GM20000 (cell line): ENCODE data around the gene CPE.

ENCODE experiments used
- DNase-seq: peaks from one replicate; pipeline ENCODE4 v3.0.0; 2012; ENCODE audit warnings: low spot score
- CTCF ChIP-seq: IDR thresholded peaks from 2 replicates; pipeline ENCODE4 v1.5.1; 2012; ENCODE audit warnings: mild to moderate bottlenecking, control low read depth; ENCODE audit errors: extremely low read depth, missing control alignments

Gene CPE

GRCh38 chr4:165380805-165381204 is 2.0 kb downstream of the CPE start:
- TF ChIP-seq CTCF = no peak
- no peak for DNase-seq

GRCh38 chr4:165381821-165382373 is 3.1 kb downstream of the CPE start:
- no peak for TF ChIP-seq CTCF

GRCh38 chr4:165382640-165383039 is 3.8 kb downstream of the CPE start:
- TF ChIP-seq CTCF = no peak
- no peak for DNase-seq

More at GRCh38 chr4:165381821-165382373, 3.1 kb downstream of the CPE start:
- DNase-seq = no peak

GRCh38 chr4:165383591-165384073 is 4.8 kb downstream of the CPE start:
- DNase-seq = no peak
- no peak for TF ChIP-seq CTCF

GRCh38 chr4:165384186-165384585 is 5.4 kb downstream of the CPE start:
- DNase-seq = no peak
- no peak for TF ChIP-seq CTCF

- DNase-seq = no peak
- no peak for TF ChIP-seq CTCF
These were observed 5.8 kb downstream of the CPE start for GRCh38 chr4:165384598-165384997.

- TF ChIP-seq CTCF = no peak
- DNase-seq = no peak
These were observed 6.3 kb downstream of the CPE start for GRCh38 chr4:165385126-165385525.
